ENCODE results near the gene KLHL22. TPM values are rescaled to one million over a fixed set of nuclear protein-coding genes. Genes with fewer than 3 reads are reported as not detected.

The KLHL22 gene
- total and polyA plus RNA-seq, 5 experiments from 2014 or later, result 16.1 to 71.9 (median 25.4) TPM

DNA sequence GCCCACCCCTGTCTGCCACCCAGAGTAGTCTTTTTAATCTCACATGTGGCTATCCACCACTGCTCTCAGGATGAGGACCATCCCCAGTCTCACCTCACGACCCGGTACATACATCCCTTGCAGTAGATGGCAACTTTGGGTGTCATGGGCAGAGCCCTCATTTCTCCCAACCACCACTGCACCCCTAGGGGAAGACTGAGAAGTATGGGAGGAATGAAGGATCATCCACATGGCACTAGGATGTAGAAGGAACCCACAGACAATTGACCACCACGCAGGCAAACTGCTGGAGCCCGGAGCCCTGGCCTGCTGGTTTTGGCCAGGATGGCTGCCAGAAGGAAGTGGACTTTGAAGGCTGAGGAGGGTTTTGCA is 56.1 kb downstream of the KLHL22 start:
- Mint-ChIP-seq H3K4me3 (peak overlapping the region in 5 of 10 donors; percentile 8 to 42 (median 26)), H3K4me1 (peaks cover 19 to 29% (median 21%) of the 10 kb centered on the region in 4 donors), H3K9me3 (no peaks in the 10 kb centered on the region), H3K27ac (peak overlapping the region in 1 of 10 donors; percentile 35), H3K36me3 (peaks cover 0 to 23% (median 14%) of the 10 kb centered on the region in 3 donors), H3K27me3 (peaks cover 20 to 31% (median 26%) of the 10 kb centered on the region in 5 donors)
- peak in 1 of 10 donors; percentile 37 for DNase-seq
- POLR2A ChIA-PET, result no interaction called here
- no peak for ATAC-seq

DNA sequence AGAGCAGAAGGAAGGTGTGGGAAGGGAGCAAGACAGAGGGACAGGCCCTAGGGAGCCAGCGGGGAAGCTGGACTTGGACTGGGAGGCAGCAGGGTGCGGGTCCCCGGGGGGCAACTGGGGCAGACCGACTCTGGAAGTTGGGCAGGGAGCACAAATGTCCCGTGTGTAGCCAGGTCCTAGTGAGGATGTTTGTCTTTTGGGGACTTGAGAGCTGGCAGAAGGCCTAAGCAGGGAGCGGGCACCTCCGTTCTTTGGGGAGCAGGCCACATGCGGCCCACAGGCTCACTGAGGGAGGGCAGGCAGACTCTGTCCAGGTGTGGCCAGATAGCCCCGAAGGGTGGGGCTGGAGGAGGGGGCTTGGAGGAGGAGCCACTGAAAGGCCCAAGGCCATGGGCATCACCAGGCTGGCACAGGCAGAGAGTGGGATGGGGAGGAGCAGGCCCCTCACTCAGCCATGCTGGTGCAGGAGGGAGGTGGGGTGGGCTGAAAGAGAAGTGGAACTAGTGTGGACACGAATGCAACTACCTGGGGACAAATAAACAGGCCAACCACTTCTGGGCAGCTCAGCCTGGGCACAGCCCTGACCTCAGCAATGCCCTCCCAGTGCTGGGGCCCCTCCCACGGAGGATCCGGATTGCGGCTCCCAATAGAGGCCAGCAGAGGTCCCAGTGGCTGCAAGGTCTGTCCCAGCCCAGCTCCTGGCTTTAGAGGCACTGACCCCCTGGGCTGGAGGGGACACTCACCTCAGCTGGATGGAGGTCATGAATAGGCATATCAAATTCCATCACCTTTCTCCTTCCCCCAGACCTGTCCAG is 56.7 kb downstream of the KLHL22 start:
- POLR2A ChIA-PET, result interaction anchor here (1.1 to 1.2 kb wide), 2 partner anchors 9 to 68 kb away, joined by 3 read pairs; partner anchors contain the start of gene MED15

DNA sequence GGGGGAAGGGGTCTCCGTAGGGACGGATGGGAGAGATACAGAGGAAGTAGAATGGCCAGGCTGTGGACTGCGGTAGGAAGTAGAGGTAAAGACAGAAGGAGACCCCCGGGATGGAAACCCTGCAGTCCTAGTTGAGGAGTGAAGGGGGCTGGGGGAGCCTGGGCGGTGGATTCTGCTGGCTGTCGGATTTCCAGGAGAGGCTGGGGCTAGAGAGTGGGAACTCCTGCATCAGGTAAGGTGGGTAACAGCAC is 57.2 kb downstream of the KLHL22 start:
- ATAC-seq (no peak), DNase-seq (no peak)
- peak overlapping the region in 2 of 10 donors; percentile 40 to 43 for H3K27ac Mint-ChIP-seq
- peak overlapping the region; percentile 5 to 82 (median 44) for H3K4me3 Mint-ChIP-seq
- H3K27me3 Mint-ChIP-seq, result peaks cover 23 to 39% (median 32%) of the 10 kb centered on the region in 5 donors
- H3K4me1 Mint-ChIP-seq, result peaks cover 19 to 29% (median 22%) of the 10 kb centered on the region in 4 donors
- no peaks in the 10 kb centered on the region for H3K9me3 Mint-ChIP-seq
- peaks cover 0 to 11% (median 8%) of the 10 kb centered on the region in 3 donors for H3K36me3 Mint-ChIP-seq
- POLR2A ChIA-PET, result interaction anchor here (1.1 to 1.2 kb wide), 2 partner anchors 8 to 69 kb away, joined by 3 read pairs; partner anchors contain the start of gene MED15

More for the DNA sequence above, 56.7 kb downstream of the KLHL22 start:
- Mint-ChIP-seq H3K36me3 (peaks cover 0 to 16% (median 8%) of the 10 kb centered on the region in 3 donors), H3K9me3 (no peaks in the 10 kb centered on the region), H3K27me3 (peaks cover 23 to 35% (median 31%) of the 10 kb centered on the region in 5 donors), H3K27ac (peak overlapping the region in 1 of 10 donors; percentile 40), H3K4me1 (peaks cover 19 to 29% (median 22%) of the 10 kb centered on the region in 4 donors), H3K4me3 (peak overlapping the region; percentile 5 to 82 (median 44))
- ATAC-seq (no peak), DNase-seq (peak in 1 of 10 donors; percentile 54)

DNA sequence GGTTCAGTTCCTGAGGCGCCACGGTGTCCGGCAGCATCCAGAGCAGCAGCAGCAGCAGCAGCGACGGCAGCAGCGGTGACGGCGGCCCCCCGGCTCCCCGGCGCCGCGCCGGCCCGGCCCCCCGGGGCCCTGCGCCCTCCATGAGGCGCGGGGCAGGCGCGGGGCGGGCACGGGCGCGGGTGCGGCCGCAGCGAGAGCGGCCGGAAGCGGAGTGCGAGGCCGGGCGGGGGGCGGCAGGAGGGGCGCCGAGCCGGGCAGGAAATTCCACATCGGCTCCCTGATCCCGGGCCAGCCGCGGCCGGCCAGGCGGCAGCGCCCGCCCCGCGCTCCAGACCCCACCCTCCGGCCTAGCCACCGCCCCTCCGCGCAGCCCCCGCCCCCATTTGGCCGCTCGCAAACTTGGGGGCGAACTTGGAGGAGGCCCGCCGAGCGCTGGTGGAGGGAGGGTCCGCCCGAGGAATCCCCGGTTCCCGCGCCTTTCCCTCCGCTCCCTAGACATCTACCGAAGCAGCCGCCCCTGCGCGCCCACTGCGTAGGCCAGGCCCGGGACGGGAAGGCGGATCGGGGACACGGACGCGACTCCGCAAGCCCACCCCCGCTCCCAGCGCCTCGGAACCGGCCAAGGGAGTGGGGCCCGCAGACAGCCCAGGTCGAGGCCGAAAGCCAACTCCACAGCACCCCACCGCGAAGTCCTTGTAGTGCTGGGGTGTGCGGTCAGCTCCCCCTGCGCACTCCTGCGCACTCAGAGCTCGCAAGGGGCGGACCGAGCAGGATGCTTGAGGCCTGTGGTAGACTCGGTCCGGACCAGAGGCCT is 57.8 kb downstream of the KLHL22 start, which contains the start of gene SCARF2:
Gene SCARF2 (minus strand): TSS at position 213 of the 814 bp plus-strand sequence. CDS start 71 bp downstream, at position 142.
- Mint-ChIP-seq H3K9me3 (no peaks in the 10 kb centered on the region), H3K27ac (peak within 1 kb of the TSS in 7 of 10 donors; percentile 16 to 83 (median 46)), H3K4me1 (peaks cover 21 to 29% (median 22%) of the 10 kb centered on the region in 4 donors), H3K4me3 (peak within 1 kb of the TSS; percentile 77 to 90 (median 84)), H3K27me3 (peaks cover 25 to 44% (median 35%) of the 10 kb centered on the region in 5 donors), H3K36me3 (peaks cover 0 to 6% (median 3%) of the 10 kb centered on the region in 3 donors)
- DNase-seq (peak in 1 of 10 donors; percentile 57), ATAC-seq (peak; percentile 42 to 48)
- POLR2A ChIA-PET, result interaction anchor here (1.1 to 1.2 kb wide), 2 partner anchors 8 to 69 kb away, joined by 3 read pairs; partner anchors contain the start of gene MED15

DNA sequence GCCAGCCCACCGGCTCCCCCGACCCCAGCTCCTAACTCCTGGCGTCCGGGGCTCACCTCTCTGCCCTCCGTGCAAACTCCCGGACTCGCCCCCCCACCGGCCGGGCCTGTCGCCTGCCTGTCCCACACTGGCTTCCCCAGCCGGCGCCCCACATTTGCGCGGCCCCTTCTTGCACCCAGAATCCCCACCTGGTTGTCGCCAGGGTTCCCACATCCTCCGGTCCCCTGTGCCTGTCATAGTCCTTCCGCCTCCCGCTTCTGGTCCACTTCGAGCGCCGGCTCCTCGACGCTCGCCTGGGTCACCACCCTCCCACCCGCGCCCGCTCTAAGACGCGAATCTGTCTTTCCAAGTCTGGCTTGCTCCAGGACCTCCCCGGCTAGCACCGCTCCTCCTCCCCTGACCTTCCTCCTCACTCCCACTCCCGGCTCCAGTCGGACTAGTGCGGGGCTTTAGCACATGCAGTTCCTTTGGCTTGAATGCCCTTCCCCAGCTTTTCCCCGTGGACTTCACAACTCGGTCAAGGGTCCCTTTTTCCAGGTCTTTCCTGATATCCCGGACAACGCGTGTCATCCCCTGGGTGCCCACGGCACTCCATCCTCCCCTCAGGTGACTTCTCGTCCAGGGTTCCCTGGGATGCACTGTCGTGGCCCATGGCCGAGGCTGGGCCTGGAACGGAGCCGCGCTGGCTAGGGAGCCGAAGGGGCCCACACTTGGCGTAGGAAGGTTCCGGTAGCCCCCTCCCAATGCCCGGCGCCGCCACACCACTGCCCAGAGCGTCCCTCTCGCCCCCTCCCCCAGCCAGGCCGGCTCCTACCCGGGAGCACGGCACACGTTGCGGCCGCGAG is 58.6 kb downstream of the KLHL22 start:
- H3K9me3 Mint-ChIP-seq, result no peaks in the 10 kb centered on the region
- peak; percentile 36 to 50 for ATAC-seq
- peaks cover 25 to 52% (median 39%) of the 10 kb centered on the region in 5 donors for H3K27me3 Mint-ChIP-seq
- peak overlapping the region in 7 of 10 donors; percentile 16 to 83 (median 46) for H3K27ac Mint-ChIP-seq
- H3K4me1 Mint-ChIP-seq, result peaks cover 20 to 29% (median 26%) of the 10 kb centered on the region in 4 donors
- peak overlapping the region; percentile 77 to 90 (median 84) for H3K4me3 Mint-ChIP-seq
- peaks cover 0 to 2% (median 0%) of the 10 kb centered on the region in 3 donors for H3K36me3 Mint-ChIP-seq
- DNase-seq, result peak in 4 of 10 donors; percentile 20 to 53 (median 28)
- POLR2A ChIA-PET, result interaction anchor here (0.5 to 0.8 kb wide), 2 partner anchors 19 to 27 kb away, joined by 4 to 5 read pairs; no protein-coding TSS in a partner anchor

DNA sequence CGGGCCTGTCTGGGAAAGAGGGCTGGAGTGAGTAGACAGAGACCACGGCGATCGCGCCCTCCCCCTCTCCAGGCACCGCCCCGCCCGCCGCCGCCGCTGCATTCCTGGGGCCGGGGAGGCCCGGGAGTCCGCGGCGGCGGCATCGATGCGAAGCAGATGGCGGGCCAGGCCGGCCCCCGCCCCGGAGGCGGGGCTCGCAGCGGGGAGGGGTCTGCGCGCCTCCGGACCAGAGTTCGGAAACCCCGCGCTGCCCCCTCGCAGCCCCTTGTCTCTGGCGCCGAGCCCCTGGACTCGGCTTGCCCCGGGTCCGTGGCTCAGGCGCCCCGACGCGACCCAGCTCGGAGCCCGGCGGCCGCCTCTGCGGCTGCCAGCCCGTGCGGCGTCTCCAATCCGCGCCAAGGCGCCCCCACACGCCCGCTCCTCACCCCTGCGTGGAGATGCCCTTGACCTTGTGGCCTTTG is 59.3 kb downstream of the KLHL22 start:
- peaks cover 25 to 57% (median 40%) of the 10 kb centered on the region in 5 donors for H3K27me3 Mint-ChIP-seq
- peaks cover 0 to 2% (median 0%) of the 10 kb centered on the region in 3 donors for H3K36me3 Mint-ChIP-seq
- H3K4me1 Mint-ChIP-seq, result peaks cover 21 to 29% (median 27%) of the 10 kb centered on the region in 4 donors
- no peak overlapping the region for H3K27ac Mint-ChIP-seq
- no peaks in the 10 kb centered on the region for H3K9me3 Mint-ChIP-seq
- DNase-seq, result no peak
- POLR2A ChIA-PET, result interaction anchor here (0.5 to 1.3 kb wide), 3 partner anchors 18 to 72 kb away, joined by 4 to 5 read pairs (median 5); partner anchors contain the start of gene MED15
- ATAC-seq, result peak; percentile 35 to 50
- peak overlapping the region; percentile 77 to 90 (median 84) for H3K4me3 Mint-ChIP-seq

DNA sequence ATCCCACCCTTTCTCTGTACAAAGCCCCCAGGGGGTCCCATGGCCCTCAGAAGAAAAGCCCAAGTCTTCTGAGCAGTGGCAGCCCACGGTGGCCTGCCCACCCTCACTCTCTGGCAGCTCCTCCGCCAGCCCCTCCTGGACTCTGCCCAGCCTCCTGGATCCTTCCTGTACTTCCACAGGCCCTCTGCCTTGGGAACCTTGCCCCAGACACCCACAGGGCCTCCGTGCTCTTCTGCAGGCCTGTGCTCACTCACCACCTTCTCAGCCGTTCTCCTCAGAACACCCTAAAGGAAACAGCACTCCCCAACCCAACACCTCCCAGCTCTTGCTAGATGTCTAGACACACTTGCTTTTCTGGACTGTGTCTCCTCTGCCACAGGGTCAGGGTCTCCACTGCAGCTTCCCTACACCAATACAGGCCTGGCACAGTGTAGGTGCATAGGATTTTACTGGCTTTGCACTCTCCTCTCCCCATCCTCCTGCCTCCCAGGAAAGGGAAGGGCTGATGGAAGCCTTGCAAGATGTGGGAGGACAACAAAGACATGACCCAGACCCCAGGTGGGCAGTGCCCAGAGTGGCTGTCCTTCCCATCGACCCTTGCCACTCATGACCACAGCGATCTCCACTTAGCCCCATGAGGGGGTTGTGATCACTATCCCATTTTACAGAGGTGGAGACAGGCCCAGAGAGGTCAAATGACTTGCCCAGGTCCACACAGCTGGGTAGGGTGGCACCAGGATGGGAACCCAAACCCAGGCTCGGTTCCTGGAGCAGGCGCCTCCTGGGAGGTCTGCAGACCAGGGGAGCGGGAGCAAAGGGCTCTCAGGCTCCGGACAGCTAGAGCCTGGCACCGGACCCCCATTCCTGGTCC is 59.9 kb downstream of the KLHL22 start:
- Mint-ChIP-seq H3K9me3 (no peaks in the 10 kb centered on the region), H3K4me3 (peak overlapping the region; percentile 8 to 61 (median 45)), H3K27ac (peak overlapping the region in 1 of 10 donors; percentile 31), H3K4me1 (peaks cover 21 to 33% (median 30%) of the 10 kb centered on the region in 4 donors), H3K36me3 (peaks cover 0 to 2% (median 0%) of the 10 kb centered on the region in 3 donors), H3K27me3 (peaks cover 25 to 59% (median 40%) of the 10 kb centered on the region in 5 donors)
- ATAC-seq, result no peak
- POLR2A ChIA-PET, result interaction anchor here (1.3 kb wide), 1 partner anchor 73 kb away, joined by 5 read pairs; the partner anchor contains the start of gene MED15
- DNase-seq, result no peak

DNA sequence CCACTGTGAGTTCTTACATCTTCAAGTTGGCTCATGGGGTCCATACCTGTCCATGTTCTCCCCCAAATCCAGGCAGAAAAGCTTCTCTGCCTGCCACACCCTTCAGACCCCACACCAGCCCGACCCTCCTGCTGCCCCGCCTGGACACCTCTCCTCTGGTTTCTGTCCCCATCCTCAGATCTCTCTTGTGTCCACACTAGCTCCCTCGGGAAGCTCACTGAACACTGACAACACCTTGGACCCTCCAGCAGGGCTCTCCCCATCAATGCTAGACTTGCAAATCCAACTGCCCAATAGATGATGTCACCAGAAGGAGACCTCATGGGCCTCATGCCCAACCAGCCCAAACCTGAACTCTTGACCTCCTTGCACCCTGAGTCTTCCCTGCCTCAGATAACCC is 60.8 kb downstream of the KLHL22 start:
- peak overlapping the region in 1 of 10 donors; percentile 30 for H3K27ac Mint-ChIP-seq
- H3K36me3 Mint-ChIP-seq, result peaks cover 0 to 2% (median 0%) of the 10 kb centered on the region in 3 donors
- peaks cover 25 to 63% (median 40%) of the 10 kb centered on the region in 5 donors for H3K27me3 Mint-ChIP-seq
- peaks cover 21 to 40% (median 36%) of the 10 kb centered on the region in 4 donors for H3K4me1 Mint-ChIP-seq
- POLR2A ChIA-PET, result interaction anchor here (1.3 kb wide), 1 partner anchor 73 kb away, joined by 5 read pairs; the partner anchor contains the start of gene MED15
- ATAC-seq, result no peak
- no peaks in the 10 kb centered on the region for H3K9me3 Mint-ChIP-seq
- peak overlapping the region in 3 of 10 donors; percentile 3 to 21 (median 13) for H3K4me3 Mint-ChIP-seq
- no peak for DNase-seq

DNA sequence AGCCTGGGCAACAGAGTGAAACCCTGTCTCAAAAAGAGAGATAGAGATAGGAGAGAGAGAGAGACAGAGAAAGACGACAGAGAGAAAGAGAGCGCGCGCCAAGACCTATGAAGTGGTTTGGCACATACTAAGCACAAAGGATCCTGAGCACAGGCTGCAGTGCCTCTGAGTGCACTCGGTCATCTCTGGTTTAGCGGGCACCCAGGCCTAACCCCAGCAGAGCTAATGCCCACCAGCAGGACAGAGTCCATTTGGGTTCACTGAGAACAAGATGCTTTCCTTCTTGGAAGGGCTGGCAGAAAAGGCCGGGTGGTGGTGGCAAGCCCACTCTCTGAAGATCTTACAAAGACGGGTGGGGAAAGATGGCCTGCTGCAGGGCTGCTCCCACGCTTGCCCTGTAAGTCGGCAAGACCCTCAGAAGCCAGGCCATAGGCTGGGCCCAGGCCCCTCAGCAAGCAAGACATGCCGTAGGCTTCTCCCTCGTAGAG is 61.3 kb downstream of the KLHL22 start:
- no peak for DNase-seq
- H3K4me3 Mint-ChIP-seq, result peak overlapping the region in 2 of 10 donors; percentile 3 to 33

DNA sequence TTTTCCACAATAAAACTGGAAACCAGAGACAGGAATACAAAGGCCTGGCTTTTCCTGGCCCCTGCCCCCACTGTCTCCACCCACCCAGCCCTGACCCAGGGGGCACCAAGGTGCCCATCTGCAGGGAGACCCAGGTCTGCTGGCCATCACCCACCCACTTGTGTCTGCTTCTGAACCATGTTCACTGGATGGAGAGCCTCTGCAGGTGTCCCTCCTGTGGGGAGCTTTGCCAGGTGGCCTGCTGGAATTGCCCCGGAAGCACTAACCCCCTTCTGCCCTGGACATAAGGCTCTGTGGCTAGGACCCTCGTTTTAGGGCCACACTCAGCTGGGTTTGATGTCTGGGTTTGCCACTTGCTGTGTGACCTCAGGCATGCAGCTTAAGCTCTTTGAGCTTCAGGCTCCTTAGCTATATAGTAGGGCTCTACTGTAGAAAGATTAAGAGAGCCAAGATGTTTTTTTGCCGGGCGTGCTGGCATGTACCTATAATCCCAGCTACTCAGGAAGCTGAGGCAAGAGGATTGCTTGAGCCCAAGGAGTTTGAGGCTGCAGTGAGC is 61.8 kb downstream of the KLHL22 start:
- no peak overlapping the region for H3K27ac Mint-ChIP-seq
- POLR2A ChIA-PET, result interaction anchor here (1.2 kb wide), 1 partner anchor 29 kb away, joined by 4 read pairs; no protein-coding TSS in a partner anchor
- DNase-seq (no peak), ATAC-seq (no peak)
- H3K9me3 Mint-ChIP-seq, result no peaks in the 10 kb centered on the region
- peaks cover 0 to 2% (median 0%) of the 10 kb centered on the region in 3 donors for H3K36me3 Mint-ChIP-seq
- H3K4me1 Mint-ChIP-seq, result peaks cover 25 to 45% (median 38%) of the 10 kb centered on the region in 4 donors
- H3K4me3 Mint-ChIP-seq, result peak overlapping the region in 1 of 10 donors; percentile 33
- peaks cover 28 to 65% (median 44%) of the 10 kb centered on the region in 5 donors for H3K27me3 Mint-ChIP-seq

More for the DNA sequence above, 61.3 kb downstream of the KLHL22 start:
- POLR2A ChIA-PET, result no interaction called here
- no peak for ATAC-seq
- H3K27me3 Mint-ChIP-seq, result peaks cover 25 to 63% (median 40%) of the 10 kb centered on the region in 5 donors
- H3K9me3 Mint-ChIP-seq, result no peaks in the 10 kb centered on the region
- H3K4me1 Mint-ChIP-seq, result peaks cover 21 to 40% (median 34%) of the 10 kb centered on the region in 4 donors
- peaks cover 0 to 2% (median 0%) of the 10 kb centered on the region in 3 donors for H3K36me3 Mint-ChIP-seq
- H3K27ac Mint-ChIP-seq, result no peak overlapping the region

Data from naive thymus-derived CD8-positive, alpha-beta T cell (primary cell).